Measurements from ENCODE around the gene CYP8B1.

DNA sequence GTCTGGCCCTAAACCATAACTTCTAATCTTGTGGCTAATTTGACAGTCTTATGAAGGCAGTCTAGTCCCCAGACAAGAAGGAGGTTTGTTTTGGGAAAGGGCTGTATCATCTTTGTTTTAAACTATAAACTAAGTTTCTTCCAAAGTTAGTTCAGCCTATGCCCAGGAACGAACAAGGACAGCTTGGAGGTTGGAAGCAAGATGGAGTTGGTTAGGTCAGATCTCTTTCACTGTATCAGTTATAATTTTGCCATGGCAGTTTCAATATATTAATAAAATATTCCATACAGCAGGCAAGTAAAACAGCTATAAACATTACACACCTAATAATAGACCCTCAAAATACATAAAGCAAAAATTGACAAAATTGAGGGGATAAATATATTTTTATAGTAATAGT lies 17.1 kb upstream of the CYP8B1 start:
- no peak for TF ChIP-seq CTCF (conservative IDR thresholded peaks at IDR 0.05 in 1 of 2, IDR thresholded peaks at IDR 0.05 in 1 of 2; ENCODE audit: extremely low read depth in 1 of 2, insufficient read depth in 1 of 2, low read depth in 1 of 2, low read length in 2 of 2)
- TF ChIP-seq EZH2 (IDR thresholded peaks at IDR 0.05; ENCODE audit: borderline replicate concordance, low read length), result no peak

Measured in mammary epithelial cell (primary cell).